ENCODE results near the gene ZC3HAV1L. TPM values are rescaled to one million over a fixed set of nuclear protein-coding genes. Genes with fewer than 3 reads are reported as not detected.
"Not testable (repeated sequence)": the region's sequence is repeated elsewhere in the genome, so short reads cannot be mapped to it uniquely, and the experiment has no call there.

The ZC3HAV1L gene
- total and polyA plus RNA-seq, 7 experiments from 2014 or later, result 0.13 to 26.7 (median 0.59) TPM; not detected in 1

DNA sequence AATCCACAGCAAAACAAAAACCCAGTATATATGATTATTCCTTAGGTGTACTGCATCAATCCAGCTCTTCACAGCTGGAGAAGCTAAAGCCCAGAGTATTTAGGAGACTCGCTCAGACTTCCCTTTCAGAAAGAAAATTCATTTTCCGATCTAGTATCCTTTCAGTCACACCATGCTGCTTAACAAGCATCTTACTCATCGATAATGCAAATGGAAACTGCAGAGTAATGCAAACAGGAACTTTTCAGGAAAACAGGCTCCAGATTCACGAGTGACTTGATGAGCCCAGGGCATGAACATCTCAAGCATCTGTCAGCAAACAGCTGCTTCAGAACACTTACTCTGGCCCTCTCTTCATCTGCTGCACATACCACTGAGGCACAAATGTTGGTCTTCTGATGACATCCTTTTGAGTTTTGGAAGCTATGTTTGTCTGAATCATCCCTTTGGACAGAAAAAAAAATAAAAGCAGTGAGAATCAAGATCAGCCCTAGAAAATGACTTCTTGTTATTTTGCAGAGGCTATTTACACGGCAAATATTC lies 24.9 kb upstream of the ZC3HAV1L start:
- Mint-ChIP-seq H3K36me3 (peaks cover 6 to 62% (median 54%) of the 10 kb centered on the region in 5 donors), H3K4me3 (peak overlapping the region in 6 of 10 donors; percentile 11 to 33 (median 20)), H3K27me3 (no peaks in the 10 kb centered on the region), H3K9me3 (no peaks in the 10 kb centered on the region), H3K4me1 (peaks cover 26 to 77% (median 66%) of the 10 kb centered on the region in 7 donors), H3K27ac (peak overlapping the region; percentile 9 to 85 (median 73))
- no peak for ATAC-seq
- Histone ChIP-seq H3K4me3 (ENCODE audit: low read length) (no peak overlapping the region), H3K4me1 (ENCODE audit: control insufficient read depth in 2 of 2, insufficient read depth in 2 of 2, low read length in 2 of 2) (peaks cover 0 to 21% of the 10 kb centered on the region in 2 donors), H3K27me3 (ENCODE audit: control insufficient read depth in 2 of 2, insufficient read depth in 2 of 2, low read length in 2 of 2) (no peaks in the 10 kb centered on the region), H3K9me3 (ENCODE audit: control insufficient read depth in 2 of 3, low read length in 3 of 3) (no peaks in the 10 kb centered on the region), H3K36me3 (ENCODE audit: control insufficient read depth in 2 of 3, insufficient read depth in 3 of 3, low read length in 3 of 3) (peaks cover 46 to 85% (median 63%) of the 10 kb centered on the region in 3 experiments), H3K27ac (ENCODE audit: low read depth, low read length) (peak overlapping the region; percentile 5)
- no peak for DNase-seq
- intact Hi-C loops (cut with micrococcal nuclease), result loop anchor here (1.0 to 2.0 kb wide), 4 partner anchors 14 to 16 kb away; no protein-coding TSS in a partner anchor
- POLR2A ChIA-PET, result interaction anchor here (0.6 to 1.4 kb wide), 4 partner anchors 8 to 118 kb away, joined by 3 to 5 read pairs (median 4); no protein-coding TSS in a partner anchor
- CTCF ChIA-PET, result interaction anchor here (0.6 to 2.2 kb wide), 4 partner anchors 14 to 174 kb away, joined by 3 to 10 read pairs (median 6); no protein-coding TSS in a partner anchor

GRCh38 chr7:139059905-139060304 lies 24.1 kb upstream of the ZC3HAV1L start:
- intact Hi-C loops (cut with micrococcal nuclease), result loop anchor here (2.0 kb wide), 3 partner anchors 13 to 15 kb away; no protein-coding TSS in a partner anchor
- Histone ChIP-seq H3K9me3 (ENCODE audit: control insufficient read depth in 2 of 3, low read length in 3 of 3) (no peaks in the 10 kb centered on the region), H3K4me3 (ENCODE audit: low read length) (no peak overlapping the region), H3K27me3 (ENCODE audit: control insufficient read depth in 2 of 2, insufficient read depth in 2 of 2, low read length in 2 of 2) (no peaks in the 10 kb centered on the region), H3K4me1 (ENCODE audit: control insufficient read depth in 2 of 2, insufficient read depth in 2 of 2, low read length in 2 of 2) (peaks cover 0 to 21% of the 10 kb centered on the region in 2 donors), H3K36me3 (ENCODE audit: control insufficient read depth in 2 of 3, insufficient read depth in 3 of 3, low read length in 3 of 3) (peaks cover 50 to 85% (median 68%) of the 10 kb centered on the region in 3 experiments), H3K27ac (ENCODE audit: low read depth, low read length) (peak overlapping the region; percentile 27)
- no peak for ATAC-seq
- ChIA-PET CTCF (interaction anchor here (1.7 to 2.2 kb wide), 2 partner anchors 67 to 173 kb away, joined by 9 to 10 read pairs; no protein-coding TSS in a partner anchor), POLR2A (interaction anchor here (0.6 to 1.4 kb wide), 6 partner anchors 9 to 179 kb away, joined by 3 to 5 read pairs (median 4); no protein-coding TSS in a partner anchor)
- H3K4me3 Mint-ChIP-seq, result peak overlapping the region in 7 of 10 donors; percentile 1 to 33 (median 14)
- peaks cover 26 to 70% (median 58%) of the 10 kb centered on the region in 7 donors for H3K4me1 Mint-ChIP-seq
- H3K27ac Mint-ChIP-seq, result peak overlapping the region; percentile 10 to 85 (median 73)
- no peak for DNase-seq
- no peaks in the 10 kb centered on the region for H3K27me3 Mint-ChIP-seq
- H3K9me3 Mint-ChIP-seq, result no peaks in the 10 kb centered on the region
- H3K36me3 Mint-ChIP-seq, result peaks cover 6 to 60% (median 47%) of the 10 kb centered on the region in 5 donors

DNA sequence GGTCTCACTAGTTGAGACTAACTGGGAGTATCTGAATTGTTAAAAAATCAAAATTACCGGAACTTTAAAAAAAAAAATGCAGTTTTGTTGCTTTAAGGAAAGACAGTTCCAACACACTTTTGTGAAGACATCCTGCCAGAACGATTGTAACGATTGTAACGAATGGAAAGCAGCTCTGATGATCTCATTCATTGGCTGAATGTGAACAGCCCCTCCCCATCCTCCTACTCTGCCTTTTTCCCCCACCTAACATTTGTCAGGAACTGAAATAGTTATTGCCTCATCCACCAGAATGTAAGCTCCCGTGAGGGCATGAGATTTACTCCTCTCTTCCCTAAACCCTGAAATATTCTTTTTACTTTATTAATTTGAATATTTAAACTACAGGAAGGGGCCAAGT lies 23.1 kb upstream of the ZC3HAV1L start:
- no peak for DNase-seq
- no peak overlapping the region for H3K4me3 ChIP-seq (ENCODE audit: low read length)
- no peak for ATAC-seq
- H3K27me3 Mint-ChIP-seq, result no peaks in the 10 kb centered on the region
- H3K27ac Mint-ChIP-seq, result peak overlapping the region in 8 of 9 donors; percentile 38 to 91 (median 79)
- peak overlapping the region; percentile 22 for H3K27ac ChIP-seq (ENCODE audit: low read depth, low read length)
- no peaks in the 10 kb centered on the region for H3K27me3 ChIP-seq (ENCODE audit: control insufficient read depth in 2 of 2, insufficient read depth in 2 of 2, low read length in 2 of 2)
- H3K4me1 Mint-ChIP-seq, result peaks cover 28 to 63% (median 49%) of the 10 kb centered on the region in 7 donors
- peak overlapping the region in 1 of 10 donors; percentile 16 for H3K4me3 Mint-ChIP-seq
- peaks cover 6 to 62% (median 45%) of the 10 kb centered on the region in 5 donors for H3K36me3 Mint-ChIP-seq
- ChIA-PET CTCF (interaction anchor here (0.7 to 2.2 kb wide), 4 partner anchors 17 to 173 kb away, joined by 3 to 10 read pairs (median 7); no protein-coding TSS in a partner anchor), POLR2A (interaction anchor here (0.6 to 1.1 kb wide), 5 partner anchors 11 to 305 kb away, joined by 3 to 7 read pairs (median 4); no protein-coding TSS in a partner anchor)
- peaks cover 0 to 16% of the 10 kb centered on the region in 2 donors for H3K4me1 ChIP-seq (ENCODE audit: control insufficient read depth in 2 of 2, insufficient read depth in 2 of 2, low read length in 2 of 2)
- H3K9me3 ChIP-seq (ENCODE audit: control insufficient read depth in 2 of 3, low read length in 3 of 3), result no peaks in the 10 kb centered on the region
- peaks cover 48 to 85% (median 65%) of the 10 kb centered on the region in 3 experiments for H3K36me3 ChIP-seq (ENCODE audit: control insufficient read depth in 2 of 3, insufficient read depth in 3 of 3, low read length in 3 of 3)
- no peaks in the 10 kb centered on the region for H3K9me3 Mint-ChIP-seq
- intact Hi-C loops (cut with micrococcal nuclease), result no loop called here

DNA sequence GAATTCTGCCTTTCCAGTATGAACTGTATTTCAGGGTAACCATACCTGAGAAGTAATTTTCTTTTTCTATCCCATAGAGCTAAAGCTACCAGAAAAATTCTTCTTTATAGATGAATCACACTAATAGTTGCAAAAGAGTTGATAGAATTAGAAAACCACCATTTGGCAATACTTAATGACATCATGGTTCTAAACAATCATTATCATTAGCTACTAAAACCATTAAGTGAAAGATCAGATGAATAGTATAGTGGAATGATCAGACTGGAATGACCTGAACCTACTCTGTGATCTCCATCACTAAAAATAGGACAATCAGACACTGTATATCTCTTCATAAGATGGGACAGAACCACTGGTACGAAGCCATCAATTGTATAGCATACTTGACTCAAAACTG lies 19.8 kb upstream of the ZC3HAV1L start:
- no peaks in the 10 kb centered on the region for H3K27me3 ChIP-seq (ENCODE audit: control insufficient read depth in 2 of 2, insufficient read depth in 2 of 2, low read length in 2 of 2)
- no peaks in the 10 kb centered on the region for H3K9me3 ChIP-seq (ENCODE audit: control insufficient read depth in 2 of 3, low read length in 3 of 3)
- peaks cover 44 to 92% (median 63%) of the 10 kb centered on the region in 3 experiments for H3K36me3 ChIP-seq (ENCODE audit: control insufficient read depth in 2 of 3, insufficient read depth in 3 of 3, low read length in 3 of 3)
- intact Hi-C loops (cut with micrococcal nuclease), result no loop called here
- no peak for DNase-seq
- CTCF ChIA-PET, result no interaction called here
- peaks cover 8 to 47% (median 29%) of the 10 kb centered on the region in 7 donors for H3K4me1 Mint-ChIP-seq
- H3K4me3 ChIP-seq (ENCODE audit: low read length), result no peak overlapping the region
- H3K36me3 Mint-ChIP-seq, result peaks cover 3 to 53% (median 35%) of the 10 kb centered on the region in 5 donors
- H3K4me3 Mint-ChIP-seq, result no peak overlapping the region
- H3K9me3 Mint-ChIP-seq, result no peaks in the 10 kb centered on the region
- H3K27me3 Mint-ChIP-seq, result no peaks in the 10 kb centered on the region
- ATAC-seq, result no peak
- H3K4me1 ChIP-seq (ENCODE audit: control insufficient read depth in 2 of 2, insufficient read depth in 2 of 2, low read length in 2 of 2), result no peaks in the 10 kb centered on the region
- H3K27ac ChIP-seq (ENCODE audit: low read depth, low read length), result no peak overlapping the region
- POLR2A ChIA-PET, result interaction anchor here (1.4 kb wide), 1 partner anchor 10 kb away, joined by 4 read pairs; no protein-coding TSS in a partner anchor
- H3K27ac Mint-ChIP-seq, result peak overlapping the region in 6 of 9 donors; percentile 26 to 77 (median 64)

DNA sequence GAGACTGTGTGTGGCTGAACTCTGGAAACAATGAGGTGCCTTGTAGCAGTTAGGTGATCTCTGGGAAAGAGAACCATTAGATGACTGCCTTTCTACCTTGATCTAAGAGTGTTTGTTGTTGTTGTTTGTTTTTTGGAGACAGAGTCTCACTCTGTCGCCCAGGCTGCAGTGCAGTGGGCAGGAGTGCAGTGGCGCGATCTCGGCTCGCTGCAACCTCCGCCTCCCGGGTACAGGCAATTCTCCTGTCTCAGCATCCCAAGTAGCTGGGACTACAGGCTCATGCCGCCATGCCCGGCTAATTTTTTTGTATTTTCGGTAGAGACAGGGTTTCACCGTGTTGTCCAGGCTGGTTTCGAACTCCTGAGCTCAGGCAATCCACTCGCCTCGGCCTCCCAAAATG lies 18.8 kb upstream of the ZC3HAV1L start:
- H3K36me3 ChIP-seq (ENCODE audit: control insufficient read depth in 2 of 3, insufficient read depth in 3 of 3, low read length in 3 of 3), result peaks cover 45 to 90% (median 54%) of the 10 kb centered on the region in 3 experiments
- ATAC-seq; H3K27me3 ChIP-seq (ENCODE audit: control insufficient read depth in 2 of 2, insufficient read depth in 2 of 2, low read length in 2 of 2); H3K9me3 Mint-ChIP-seq; H3K4me1 ChIP-seq (ENCODE audit: control insufficient read depth in 2 of 2, insufficient read depth in 2 of 2, low read length in 2 of 2); H3K4me3 ChIP-seq (ENCODE audit: low read length); H3K9me3 ChIP-seq (ENCODE audit: control insufficient read depth in 2 of 3, low read length in 3 of 3); intact Hi-C loops (cut with micrococcal nuclease); CTCF ChIA-PET; H3K27ac ChIP-seq (ENCODE audit: low read depth, low read length); DNase-seq; H3K27me3 Mint-ChIP-seq: not testable (repeated sequence)
- H3K4me3 Mint-ChIP-seq, result peak overlapping the region in 1 of 10 donors; percentile 18
- peaks cover 7 to 54% (median 36%) of the 10 kb centered on the region in 5 donors for H3K36me3 Mint-ChIP-seq
- POLR2A ChIA-PET, result interaction anchor here (1.4 to 1.5 kb wide), 3 partner anchors 11 to 33 kb away, joined by 4 to 8 read pairs (median 4); no protein-coding TSS in a partner anchor
- H3K4me1 Mint-ChIP-seq, result peaks cover 4 to 44% (median 25%) of the 10 kb centered on the region in 7 donors
- peak overlapping the region in 6 of 9 donors; percentile 17 to 72 (median 40) for H3K27ac Mint-ChIP-seq

DNA sequence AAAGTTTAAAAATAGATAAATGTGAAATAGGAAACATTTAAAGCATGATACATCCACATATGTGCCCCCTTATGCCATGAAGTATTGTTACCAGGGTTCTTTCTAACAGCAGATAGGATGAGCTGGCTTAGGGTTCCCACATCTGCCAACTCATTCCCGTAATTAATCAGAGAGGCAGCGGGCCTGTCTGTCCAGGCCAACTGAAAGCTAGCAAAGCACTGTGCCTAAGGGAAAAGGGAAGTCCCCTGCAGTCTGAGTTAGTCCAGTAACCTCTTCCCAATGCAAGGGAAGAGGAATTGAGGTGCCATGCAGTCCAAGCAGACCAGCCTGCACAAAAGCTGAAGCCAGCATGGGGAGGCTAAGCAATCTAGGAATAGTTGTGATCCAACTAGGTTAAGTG lies 18.3 kb upstream of the ZC3HAV1L start:
- peaks cover 48 to 91% (median 57%) of the 10 kb centered on the region in 3 experiments for H3K36me3 ChIP-seq (ENCODE audit: control insufficient read depth in 2 of 3, insufficient read depth in 3 of 3, low read length in 3 of 3)
- Mint-ChIP-seq H3K4me1 (peaks cover 9 to 49% (median 31%) of the 10 kb centered on the region in 7 donors), H3K27ac (peak overlapping the region in 5 of 9 donors; percentile 17 to 72 (median 36)), H3K27me3 (no peaks in the 10 kb centered on the region), H3K36me3 (peaks cover 12 to 60% (median 42%) of the 10 kb centered on the region in 5 donors), H3K4me3 (no peak overlapping the region), H3K9me3 (no peaks in the 10 kb centered on the region)
- no peaks in the 10 kb centered on the region for H3K4me1 ChIP-seq (ENCODE audit: control insufficient read depth in 2 of 2, insufficient read depth in 2 of 2, low read length in 2 of 2)
- intact Hi-C loops (cut with micrococcal nuclease), result no loop called here
- no peak for ATAC-seq
- ChIA-PET CTCF (interaction anchor here (0.6 to 1.7 kb wide), 3 partner anchors 21 to 167 kb away, joined by 3 to 9 read pairs (median 4); no protein-coding TSS in a partner anchor), POLR2A (interaction anchor here (1.2 to 2.0 kb wide), 4 partner anchors 9 to 133 kb away, joined by 3 to 8 read pairs (median 5); no protein-coding TSS in a partner anchor)
- no peaks in the 10 kb centered on the region for H3K27me3 ChIP-seq (ENCODE audit: control insufficient read depth in 2 of 2, insufficient read depth in 2 of 2, low read length in 2 of 2)
- no peak overlapping the region for H3K4me3 ChIP-seq (ENCODE audit: low read length)
- H3K27ac ChIP-seq (ENCODE audit: low read depth, low read length), result no peak overlapping the region
- no peaks in the 10 kb centered on the region for H3K9me3 ChIP-seq (ENCODE audit: control insufficient read depth in 2 of 3, low read length in 3 of 3)
- no peak for DNase-seq

Measured in naive thymus-derived CD4-positive, alpha-beta T cell (primary cell).